GM18858 (cell line): Measurements from ENCODE around the gene KIF23.

Source experiments
- ATAC-seq: cut with Tn5 transposase; IDR thresholded peaks from one replicate; pipeline ENCODE4 v1.9.1; 2021; ENCODE audit not compliant: unreplicated experiment

KIF23 gene

DNA sequence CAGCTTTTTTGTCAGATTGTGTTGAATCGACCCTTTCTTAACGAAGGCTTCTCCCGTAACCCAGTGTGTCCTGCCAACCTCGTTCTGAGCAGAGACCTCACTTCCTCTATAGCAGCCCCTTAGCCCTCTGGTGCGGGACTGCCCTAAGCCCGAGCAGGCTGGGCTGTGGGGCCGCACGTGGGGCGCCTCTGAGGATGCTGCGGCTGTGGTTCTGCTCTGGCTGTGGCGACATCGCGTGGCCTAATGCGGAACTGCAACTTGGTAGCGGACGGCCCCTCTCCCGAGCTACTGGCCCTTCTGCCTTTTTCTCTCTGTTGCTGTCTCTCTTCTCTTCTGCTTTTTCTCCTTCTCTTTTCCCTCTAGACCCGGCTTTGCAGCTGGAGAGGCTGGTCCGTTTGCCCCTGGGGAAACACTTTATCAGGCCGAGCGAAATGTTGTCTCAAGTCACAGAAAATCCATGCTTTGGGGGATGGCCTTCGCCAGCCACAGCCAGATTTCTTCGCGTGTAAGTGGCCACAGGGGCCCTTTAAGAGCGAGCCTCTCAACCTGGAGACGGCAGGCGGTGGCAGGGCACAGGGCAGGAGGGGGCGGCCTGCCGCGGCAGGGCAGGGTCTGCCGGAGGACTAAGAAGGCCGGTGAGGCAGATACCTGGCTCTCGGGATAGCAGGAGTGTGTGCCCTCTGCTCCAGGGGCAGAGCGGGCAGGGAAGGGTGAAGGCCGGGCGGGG, 19.4 kb upstream of the KIF23 start:
- ATAC-seq: no peak

DNA sequence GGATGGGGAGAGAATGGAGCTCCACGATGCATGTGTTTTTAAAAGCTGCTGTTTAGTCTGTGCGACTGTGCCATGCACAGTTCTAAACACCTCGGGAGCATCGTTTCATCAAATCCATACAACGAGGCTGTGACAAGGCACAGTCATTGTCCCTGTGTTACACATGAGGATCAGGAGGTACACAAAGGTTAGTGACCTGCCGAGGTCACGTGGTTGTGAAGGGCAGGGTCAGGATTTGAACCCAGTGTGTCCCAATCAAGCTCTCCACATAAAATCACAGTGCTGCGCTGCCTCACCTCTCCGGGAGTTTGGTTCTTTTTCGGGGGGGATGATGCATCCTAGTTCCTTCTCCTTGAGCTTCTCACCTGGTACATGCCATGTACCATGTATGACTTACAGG, 18.7 kb upstream of the KIF23 start:
- no peak for ATAC-seq

DNA sequence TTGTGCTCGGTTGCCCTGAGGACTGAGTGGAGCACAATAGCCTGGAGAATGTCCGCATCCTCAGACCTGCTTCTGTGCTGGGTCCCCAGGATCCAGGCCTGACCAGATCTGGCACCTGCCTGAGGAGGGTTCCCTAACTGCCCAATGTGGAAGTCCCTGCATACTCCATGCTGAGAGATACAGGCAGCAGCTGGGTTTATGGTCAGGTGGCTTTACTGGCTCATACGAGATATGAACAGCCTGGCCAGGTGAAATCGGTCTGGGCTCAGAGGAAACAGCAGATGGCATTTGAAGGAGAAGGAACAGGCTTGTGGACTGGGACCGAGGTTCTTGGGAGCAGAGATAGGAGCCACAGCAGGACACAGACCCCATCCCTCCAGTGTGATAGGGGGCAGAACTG, 18.2 kb upstream of the KIF23 start:
- no peak for ATAC-seq

DNA sequence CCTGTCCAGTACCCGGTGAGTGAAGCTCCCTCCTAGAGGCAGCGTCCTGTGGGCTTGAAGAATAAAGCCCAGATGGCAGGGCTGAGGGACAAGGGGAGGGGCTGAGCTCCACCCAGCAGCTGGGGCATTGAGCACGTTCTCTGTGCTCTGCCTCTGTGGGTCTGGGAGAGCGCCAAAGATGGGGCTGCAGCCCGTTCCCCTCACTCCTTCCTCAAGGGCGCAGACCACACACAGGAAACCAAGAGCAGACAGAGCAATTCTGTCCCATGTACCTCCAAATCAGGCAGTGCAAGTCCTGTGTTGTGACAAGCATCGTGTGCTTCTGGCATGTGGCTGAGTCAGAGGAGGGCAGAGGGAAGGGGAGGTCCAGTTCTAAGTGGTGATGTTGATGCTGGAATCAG, 15.7 kb upstream of the KIF23 start:
- no peak for ATAC-seq

DNA sequence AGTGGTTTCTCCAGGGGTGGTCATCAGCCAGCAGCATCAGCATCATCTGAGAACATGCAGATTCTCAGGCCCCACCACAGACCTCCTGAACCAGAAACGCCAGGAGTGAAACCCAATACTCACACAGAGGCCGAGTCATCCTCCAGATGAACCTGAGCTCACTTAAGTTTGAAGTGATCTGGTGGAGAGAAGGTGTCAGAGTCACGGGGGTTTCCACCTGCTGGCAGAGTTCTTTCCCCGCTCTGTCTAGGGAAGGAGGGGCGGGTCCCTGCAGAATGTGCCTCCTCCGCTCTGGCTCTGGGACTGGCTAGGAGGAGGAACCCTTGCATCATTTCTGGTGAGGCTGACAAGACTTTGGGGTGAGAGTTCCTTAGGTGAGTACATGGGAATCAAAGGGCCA, 13.3 kb upstream of the KIF23 start:
- ATAC-seq: no peak

DNA sequence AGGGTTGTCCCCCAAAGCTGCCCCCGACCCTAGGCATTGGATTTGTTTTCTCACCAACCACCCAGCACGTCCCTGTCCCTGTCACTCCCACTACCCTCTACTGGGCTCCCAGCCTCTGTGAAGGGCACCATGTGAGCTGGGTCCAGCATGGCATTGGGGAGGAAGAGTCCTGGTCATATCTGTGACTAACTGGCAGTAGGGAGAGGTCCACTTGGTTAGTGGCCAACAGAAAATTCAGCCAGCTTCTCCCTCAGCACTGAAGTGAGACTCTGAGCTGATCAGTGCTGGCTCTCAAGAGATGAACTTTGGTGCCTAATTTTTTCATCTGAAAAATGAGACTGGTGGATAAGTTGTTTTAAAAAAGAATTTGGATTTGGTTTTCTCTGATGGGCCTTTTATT, 11.3 kb upstream of the KIF23 start:
- ATAC-seq: no peak

DNA sequence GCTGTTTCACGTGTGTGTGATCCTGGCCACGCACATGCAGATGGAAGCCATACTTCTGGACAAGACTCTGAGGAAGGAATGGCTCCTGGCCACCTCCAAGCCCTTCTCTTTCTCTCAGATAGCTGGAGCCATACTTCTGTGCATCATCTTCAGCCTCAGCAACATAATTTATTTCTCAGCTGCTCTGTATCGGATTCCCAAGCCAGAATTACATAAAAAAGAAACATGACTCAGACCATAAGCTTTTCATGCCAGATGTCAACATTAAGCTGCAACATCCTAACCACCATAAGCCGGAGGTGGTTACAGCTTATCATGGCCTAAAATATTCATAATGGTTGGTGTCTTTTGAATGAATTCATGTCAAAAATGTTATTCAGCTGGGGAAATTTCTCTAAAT, 10.6 kb upstream of the KIF23 start:
- no peak for ATAC-seq

DNA sequence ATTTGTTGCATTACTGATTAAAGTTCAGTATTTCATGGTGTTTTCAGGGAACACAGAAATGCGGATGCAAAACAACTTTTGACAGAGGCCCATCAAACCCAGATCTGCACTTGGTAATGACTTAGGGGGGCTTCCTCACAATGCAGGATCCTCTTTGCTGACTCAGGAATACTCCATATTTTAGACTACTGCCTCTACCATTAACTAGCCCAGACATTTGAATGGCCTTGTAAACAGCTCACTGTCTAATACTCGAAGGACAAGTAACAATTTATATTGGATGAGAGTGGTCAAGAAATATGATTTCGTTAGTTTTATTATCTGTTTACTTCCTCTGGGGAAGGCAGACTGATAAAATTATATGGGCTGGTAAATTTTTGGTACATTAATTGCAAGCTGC, 9.0 kb upstream of the KIF23 start:
- no peak for ATAC-seq

DNA sequence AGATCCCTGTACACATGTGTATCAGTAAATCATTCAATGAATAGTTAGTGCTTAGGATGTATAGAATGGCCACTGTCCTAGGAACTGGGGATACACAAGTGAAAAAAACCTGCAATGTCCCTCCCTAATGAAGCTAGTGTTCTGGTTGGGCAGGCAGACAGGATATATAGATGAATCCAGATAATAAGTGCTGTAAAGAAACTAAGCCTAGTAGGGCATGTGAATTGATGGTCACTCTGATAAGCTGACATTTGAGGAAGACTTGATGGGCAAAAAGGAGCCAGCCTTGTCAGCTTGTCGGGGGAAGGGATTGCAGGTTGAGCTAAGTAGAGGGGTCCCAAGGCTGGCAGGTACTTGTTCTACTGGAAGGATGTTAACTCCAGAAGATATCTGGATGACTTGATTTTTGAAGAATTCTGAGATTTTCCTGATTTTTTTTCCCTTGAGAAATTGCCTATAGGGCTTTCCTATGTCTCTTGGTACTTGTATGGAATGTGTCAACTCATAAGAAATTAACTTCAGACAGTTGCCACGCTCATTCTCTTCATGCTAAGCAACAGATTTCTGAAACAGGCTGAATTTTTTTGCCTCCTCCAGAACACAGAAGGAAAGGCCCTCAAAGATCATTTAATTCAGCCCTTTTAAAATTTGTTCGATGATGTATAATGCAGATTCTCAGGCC, 6.3 kb upstream of the KIF23 start:
- no peak for ATAC-seq

DNA sequence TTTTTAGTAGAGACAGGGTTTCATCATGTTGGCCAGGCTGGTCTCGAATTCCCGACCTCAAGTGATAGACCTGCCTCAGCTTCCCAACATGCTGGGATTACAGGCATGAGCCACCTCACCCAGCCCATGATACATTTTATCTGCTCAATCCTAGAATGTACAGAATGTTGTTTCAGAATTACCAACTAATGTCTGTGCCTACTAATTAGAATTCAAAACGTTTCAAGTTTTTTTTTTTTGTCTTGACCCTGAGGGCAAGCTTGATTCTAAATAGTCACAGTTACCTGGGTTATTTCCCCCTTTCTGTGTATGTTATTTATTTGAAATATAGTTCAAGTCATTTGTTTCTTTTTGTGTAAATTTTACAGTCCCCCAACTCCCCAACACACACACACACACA, 5.3 kb upstream of the KIF23 start:
- no peak for ATAC-seq

DNA sequence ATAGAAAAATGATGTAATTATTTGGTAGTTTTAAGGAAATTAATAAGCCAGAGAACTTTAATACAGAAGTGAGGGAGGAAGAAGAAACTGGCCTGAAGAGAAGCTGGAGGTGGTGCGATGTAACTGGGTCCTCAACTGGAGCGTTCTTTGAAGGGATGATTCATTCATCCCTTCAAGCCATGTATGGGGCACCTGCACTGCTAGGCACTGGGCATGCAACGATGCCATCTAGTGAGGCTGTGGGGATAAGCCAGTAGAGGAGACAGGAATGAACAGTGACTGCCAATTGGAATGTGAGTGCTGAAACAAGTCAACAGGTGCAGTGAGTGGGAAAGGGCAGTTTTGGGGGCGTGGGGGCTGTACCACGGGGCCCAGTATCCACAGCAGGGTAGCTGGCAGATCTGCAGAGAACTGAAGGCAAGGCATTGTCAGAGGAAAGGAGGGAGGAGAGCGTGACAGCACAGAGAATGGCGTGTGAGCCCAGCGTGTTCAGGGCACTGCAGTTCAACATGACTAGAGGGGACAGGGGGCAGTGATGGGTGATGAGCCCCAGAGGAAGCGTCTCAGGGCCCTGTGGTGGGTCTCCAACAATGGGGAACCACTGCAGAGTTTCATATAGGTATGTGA, 3.8 kb upstream of the KIF23 start:
- ATAC-seq: no peak

DNA sequence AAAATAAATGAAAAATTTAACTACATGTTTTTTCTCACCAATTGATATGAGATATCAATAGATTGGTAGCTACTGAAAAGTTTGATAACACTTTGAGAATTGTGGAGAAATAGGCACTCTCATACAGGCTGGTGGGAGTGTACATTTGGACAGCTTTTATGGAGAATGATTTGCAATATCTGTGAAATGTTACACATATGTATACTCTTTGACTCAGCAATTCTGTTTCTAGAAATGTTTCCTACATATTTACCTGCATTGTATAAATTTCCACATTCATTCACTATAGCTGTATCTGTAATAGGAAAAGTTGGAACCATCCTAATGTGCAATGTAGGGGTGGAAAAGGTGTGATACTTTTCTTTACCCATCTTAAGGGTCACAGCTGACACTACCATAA, 1.9 kb upstream of the KIF23 start:
- no peak for ATAC-seq

DNA sequence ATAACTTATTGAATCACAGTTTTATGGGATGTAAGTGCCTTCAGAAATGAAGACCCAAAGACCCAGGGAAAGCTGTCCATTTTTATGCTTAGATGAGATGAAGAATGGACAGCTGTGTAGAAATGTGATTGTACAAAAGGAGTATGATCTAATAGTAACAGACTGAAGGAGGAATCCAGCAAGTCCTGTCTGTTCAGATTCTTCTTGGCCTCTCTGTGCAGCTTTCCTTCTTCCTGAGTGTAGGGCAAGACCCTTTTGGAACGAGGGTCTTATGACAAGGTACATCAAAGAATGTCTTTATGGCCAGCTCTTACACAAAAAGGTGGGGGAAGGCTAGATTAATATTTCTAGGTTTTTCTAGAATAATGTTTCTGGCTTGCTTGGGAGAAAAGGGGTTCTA, 1.4 kb upstream of the KIF23 start:
- ATAC-seq: no peak

DNA sequence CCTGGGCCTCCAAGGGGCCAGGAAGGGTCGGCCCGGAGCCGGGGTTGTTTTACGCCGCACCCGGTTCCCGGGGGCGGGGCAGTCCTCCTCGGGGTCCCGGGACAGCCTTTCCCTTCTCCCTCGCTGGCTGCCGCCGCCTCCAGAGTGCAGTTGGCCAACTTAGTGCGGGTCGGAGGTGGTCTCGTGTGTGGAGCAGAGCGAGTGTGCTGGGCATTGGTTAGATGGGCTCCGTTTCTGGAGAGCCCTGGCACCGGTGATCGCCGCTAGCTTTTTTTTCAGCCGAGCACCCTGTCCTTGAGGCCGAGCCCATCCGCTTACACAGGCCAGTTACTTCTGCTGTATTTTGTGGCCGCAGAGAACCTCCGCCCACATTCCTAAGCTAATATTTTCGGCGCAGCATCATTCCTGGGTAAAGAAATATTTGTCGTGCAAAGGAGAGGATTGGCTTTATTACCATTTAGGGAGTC, 585 bp downstream of the KIF23 start:
- ATAC-seq: no peak

DNA sequence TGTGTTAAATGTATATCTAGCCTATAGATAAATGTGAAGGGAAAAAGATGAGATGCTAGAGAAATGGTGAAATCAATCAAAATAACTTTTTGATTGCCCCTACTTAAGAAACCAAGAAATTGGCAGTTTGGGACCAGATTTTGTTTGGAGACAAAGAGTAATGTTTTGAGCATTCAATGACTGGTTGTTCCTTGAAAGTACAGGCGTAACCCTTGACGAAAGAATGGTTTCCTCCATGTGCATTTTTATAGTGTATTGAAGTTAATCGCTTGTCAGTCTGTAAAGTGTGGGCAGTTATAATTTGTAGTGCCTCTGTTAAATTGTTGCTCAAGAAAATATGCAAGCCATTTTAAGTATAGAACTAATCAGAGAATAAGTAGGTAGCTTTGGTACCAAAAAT, 1.2 kb downstream of the KIF23 start:
- ATAC-seq: no peak

DNA sequence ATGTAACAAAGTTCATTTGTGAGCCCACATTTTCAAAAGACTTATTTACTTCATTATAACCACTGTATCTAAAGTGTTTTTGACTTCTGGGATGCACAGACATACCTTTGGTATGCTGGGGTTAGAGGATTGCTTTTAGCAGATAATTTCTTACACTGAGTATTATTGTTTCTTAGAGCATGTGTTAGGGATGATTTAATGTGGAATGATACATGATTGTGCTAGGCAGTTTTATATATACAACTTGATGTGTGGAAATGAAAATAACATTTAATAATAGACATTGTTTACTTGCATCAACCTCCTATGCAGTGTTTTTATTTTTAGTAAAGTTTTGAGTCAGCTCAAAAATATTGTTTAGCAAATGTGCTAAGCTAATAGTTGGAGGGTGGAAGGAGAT, 3.4 kb downstream of the KIF23 start:
- no peak for ATAC-seq

DNA sequence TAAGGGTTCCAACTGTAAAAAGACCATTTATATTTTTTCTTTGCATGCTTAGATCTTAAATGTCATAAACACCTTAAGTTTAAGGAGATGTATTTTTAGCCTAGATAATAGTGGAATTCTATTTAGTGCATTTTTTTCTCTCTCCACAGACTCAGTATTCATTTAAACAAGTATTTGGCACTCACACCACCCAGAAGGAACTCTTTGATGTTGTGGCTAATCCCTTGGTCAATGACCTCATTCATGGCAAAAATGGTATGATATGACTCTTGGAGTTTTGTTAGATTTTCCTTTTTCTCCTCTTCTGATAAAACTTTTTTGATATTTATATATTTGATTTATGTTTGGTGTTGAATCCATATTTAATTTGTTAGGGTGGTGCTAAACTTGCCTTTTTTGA, 7.3 kb downstream of the KIF23 start:
- no peak for ATAC-seq

DNA sequence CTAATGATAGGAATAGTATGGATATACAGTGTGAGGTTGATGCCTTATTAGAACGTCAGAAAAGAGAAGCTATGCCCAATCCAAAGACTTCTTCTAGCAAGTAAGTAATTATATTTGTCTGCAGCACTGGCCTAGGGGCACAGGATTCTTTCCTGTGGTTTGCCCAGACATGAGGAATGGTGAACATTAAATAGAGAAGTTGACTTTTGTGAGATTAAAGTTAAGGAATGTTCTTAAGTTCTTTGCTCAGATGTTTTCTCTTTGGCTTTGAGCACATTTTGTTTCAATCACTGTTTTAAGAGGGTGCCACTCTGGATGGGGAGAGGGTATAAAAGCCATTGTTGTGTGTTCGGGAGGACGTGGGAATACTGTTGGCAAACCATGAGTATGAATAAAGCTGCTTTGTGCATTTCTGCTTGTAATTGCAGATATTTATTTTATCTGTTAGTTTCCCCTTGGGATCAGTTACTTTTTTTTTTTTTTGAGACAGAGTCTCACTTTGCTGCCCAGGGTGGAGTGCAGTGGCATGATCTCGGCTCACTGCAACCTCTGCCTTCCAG, 8.3 kb downstream of the KIF23 start:
- no peak for ATAC-seq

DNA sequence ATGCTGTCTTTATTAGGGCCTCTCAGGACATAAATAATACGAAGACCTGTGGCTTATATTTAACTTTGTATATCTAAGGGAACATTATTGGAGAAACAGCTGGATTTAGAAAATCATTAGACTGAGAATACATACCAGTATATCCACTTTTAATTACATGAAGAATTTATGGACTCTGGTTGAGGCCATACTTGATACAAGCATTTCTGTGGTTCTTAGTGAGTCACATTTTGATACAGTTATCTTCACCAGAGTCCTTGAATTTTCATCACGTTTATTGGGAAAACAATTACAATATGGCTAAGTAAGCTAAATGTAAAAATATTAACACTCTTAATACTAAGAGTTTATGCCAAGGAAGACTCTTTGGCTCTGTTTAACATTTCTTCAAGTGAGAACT, 9.9 kb downstream of the KIF23 start:
- ATAC-seq: no peak

DNA sequence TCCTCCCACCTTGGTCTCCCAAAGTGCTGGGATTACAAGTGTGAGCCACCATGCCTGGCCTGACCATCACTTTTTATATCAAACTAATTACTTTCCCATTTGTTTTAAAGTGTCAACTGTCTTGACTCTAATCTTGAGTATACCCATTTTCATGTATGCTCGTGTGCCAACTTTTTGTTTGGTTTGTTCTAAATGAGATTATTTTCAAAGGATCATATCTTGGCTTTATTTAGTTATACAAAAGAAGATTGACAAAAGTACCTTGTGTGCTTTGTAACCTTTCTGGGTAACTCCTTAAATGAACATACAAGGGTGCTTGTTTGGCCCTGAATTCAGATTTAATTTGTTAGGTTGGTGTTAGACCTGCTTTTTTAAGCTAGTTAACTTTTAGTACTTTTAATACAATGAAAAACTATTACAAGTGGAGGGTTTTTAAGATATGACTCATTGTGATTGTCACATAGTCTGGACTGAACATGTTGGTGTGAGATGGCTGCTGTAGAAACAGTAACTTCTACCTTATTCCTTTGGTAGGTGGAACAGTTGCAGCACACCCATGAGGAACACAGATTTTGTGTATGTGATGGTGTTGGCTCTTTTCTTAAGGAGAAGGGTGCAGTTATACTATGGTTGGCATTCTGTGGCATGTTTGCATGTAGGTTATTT, 10.7 kb downstream of the KIF23 start:
- no peak for ATAC-seq

DNA sequence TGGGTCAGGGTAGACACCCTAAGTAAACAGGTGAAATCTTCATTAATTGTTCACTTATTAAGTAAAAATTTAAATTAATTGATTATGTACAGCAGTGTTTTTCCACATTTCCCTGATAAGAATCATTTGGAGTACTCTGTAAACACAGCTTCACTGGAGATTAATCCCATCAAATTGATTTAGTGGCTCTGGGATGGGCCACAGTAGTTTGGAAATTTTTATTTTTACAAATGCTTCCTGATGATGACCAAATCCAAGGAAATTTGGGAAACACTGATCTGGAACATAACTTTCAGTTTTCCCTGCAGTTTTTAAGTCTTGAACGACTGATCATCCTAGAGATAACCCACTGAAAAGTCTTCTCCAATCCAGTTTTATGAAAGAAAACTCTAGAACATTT, 19.7 kb downstream of the KIF23 start:
- no peak for ATAC-seq

DNA sequence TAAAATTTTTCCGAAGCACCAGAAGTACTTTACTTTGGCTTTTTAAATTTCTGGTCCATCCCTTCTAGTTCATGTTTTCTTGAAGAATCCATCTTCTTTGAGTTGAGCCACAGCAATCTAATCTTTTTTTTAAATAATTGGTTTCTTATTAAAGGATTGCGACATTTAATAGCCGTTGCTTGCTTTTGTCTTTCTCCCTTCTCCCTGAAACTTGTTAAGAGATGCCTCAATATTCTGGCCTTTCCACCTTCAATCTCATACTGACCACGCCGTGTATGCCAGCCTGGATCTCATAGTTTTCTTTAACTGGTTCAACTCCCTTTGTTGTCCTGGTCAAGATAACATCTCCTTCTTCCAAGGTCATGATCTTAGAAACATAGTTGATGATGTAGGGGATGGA, 20.1 kb downstream of the KIF23 start:
- no peak for ATAC-seq
